IMR-90 (cell line): ENCODE measurements around the gene SCYGR8. TPM values are rescaled to one million over a fixed set of nuclear protein-coding genes. Genes with fewer than 3 reads are reported as not detected.

Experiments
- ATAC-seq: fragments of 200-7000 bp; cut with Tn5 transposase; 2 replicates; pipeline ENCODE4 v1.9.1; 2020; ENCODE audit warnings: low read depth, mild to moderate bottlenecking, moderate library complexity
- BruUV-seq: library from RNA; stranded (reverse); fragments of 400-500 nt; replicated peaks from 2 replicates; lab custom pipeline; 2021; lab: Mats Ljungman, UMichigan
- CTCF ChIA-PET: fragments of 300-600 bp; formaldehyde crosslinking; extraction: SDS; loops from one replicate; lab custom pipeline; 2021; ENCODE audit warnings: antibody characterized with exemption; lab: Yijun Ruan, JAX
- POLR2A ChIA-PET: fragments of 300-600 bp; sonication (Branson Sonifier 250); formaldehyde crosslinking; loops from one replicate; lab custom pipeline; 2022; ENCODE audit warnings: antibody characterized with exemption; ENCODE audit not compliant: unreplicated experiment; lab: Charles Lee
- DNase-seq: peaks from one replicate; pipeline ENCODE4 v3.0.0; 2013
- H2AFZ ChIP-seq: replicated peaks from 2 replicates; pipeline ENCODE3; 2013; ENCODE audit warnings: low read length, mild to moderate bottlenecking; ENCODE audit not compliant: poor library complexity
- H2AK5ac ChIP-seq: 2 replicates; pipeline ENCODE4 v1.6.1; 2013; ENCODE audit warnings: low read depth, low read length, inconsistent platforms
- H2AK9ac ChIP-seq: replicated peaks from 2 replicates; pipeline ENCODE3; 2013; ENCODE audit warnings: mild to moderate bottlenecking, low read depth, low read length, moderate library complexity; ENCODE audit not compliant: poor library complexity
- H2BK120ac ChIP-seq: 2 replicates; pipeline ENCODE4 v1.6.1; 2013; ENCODE audit warnings: low read depth, low read length, inconsistent platforms
- H2BK15ac ChIP-seq: 3 replicates; pipeline ENCODE4 v1.6.1; 2013; ENCODE audit warnings: low read depth, low read length, inconsistent platforms
- H2BK20ac ChIP-seq: 2 replicates; pipeline ENCODE4 v1.6.1; 2013; ENCODE audit warnings: low read depth, mild to moderate bottlenecking, inconsistent platforms, low read length, moderate library complexity
- H2BK5ac ChIP-seq: 2 replicates; pipeline ENCODE4 v1.6.1; 2013; ENCODE audit warnings: mild to moderate bottlenecking, low read depth, low read length, inconsistent platforms; ENCODE audit not compliant: poor library complexity, severe bottlenecking
- H3K14ac ChIP-seq: replicated peaks from 2 replicates; pipeline ENCODE4 v1.6.1; 2013; ENCODE audit warnings: low read depth, low read length, inconsistent platforms
- H3K18ac ChIP-seq: 2 replicates; pipeline ENCODE4 v1.6.1; 2013; ENCODE audit warnings: low read depth, low read length, control low read depth
- H3K23ac ChIP-seq: 2 replicates; pipeline ENCODE4 v1.6.1; 2013; ENCODE audit warnings: low read depth, low read length, inconsistent platforms
- H3K27ac ChIP-seq: 2 replicates; pipeline ENCODE4 v1.5.1; 2013; ENCODE audit warnings: mild to moderate bottlenecking, control low read depth, low read length; ENCODE audit not compliant: insufficient read depth
- H3K27me3 ChIP-seq: 2 replicates; pipeline ENCODE4 v1.6.1; 2013; ENCODE audit warnings: low read length; ENCODE audit not compliant: control insufficient read depth, insufficient read depth
- H3K36me3 ChIP-seq: 2 replicates; pipeline ENCODE4 v1.6.1; 2013; ENCODE audit warnings: low read length, mixed read lengths; ENCODE audit not compliant: control insufficient read depth, insufficient read depth
- H3K4ac ChIP-seq: 2 replicates; pipeline ENCODE4 v1.6.1; 2013; ENCODE audit warnings: low read depth, low read length, inconsistent platforms
- H3K4me1 ChIP-seq: 2 replicates; pipeline ENCODE4 v1.6.1; 2013; ENCODE audit warnings: low read length, mixed read lengths; ENCODE audit not compliant: control insufficient read depth, insufficient read depth
- H3K4me2 ChIP-seq: 2 replicates; pipeline ENCODE4 v1.6.1; 2013; ENCODE audit warnings: low read depth, mild to moderate bottlenecking, control low read depth, low read length, moderate library complexity
- H3K4me3 ChIP-seq: 2 replicates; pipeline ENCODE4 v1.5.1; 2013; ENCODE audit warnings: low read depth, mild to moderate bottlenecking, control low read depth, low read length, moderate library complexity; ENCODE audit not compliant: insufficient read depth
- H3K56ac ChIP-seq: 2 replicates; pipeline ENCODE4 v1.6.1; 2013; ENCODE audit warnings: low read length, inconsistent platforms; ENCODE audit not compliant: insufficient read depth; ENCODE audit errors: extremely low read depth
- H3K79me1 ChIP-seq, 2 experiments: 2 replicates each; pipeline ENCODE4 v1.6.1; 2013; ENCODE audit warnings: low read length in 2 of 2, inconsistent platforms in 1 of 2, low read depth in 1 of 2
- H3K9ac ChIP-seq: 2 replicates; pipeline ENCODE4 v1.6.1; 2013; ENCODE audit warnings: low read depth, low read length, control low read depth
- H3K9me1 ChIP-seq: 2 replicates; pipeline ENCODE4 v1.6.1; 2013; ENCODE audit warnings: low read length, inconsistent platforms; ENCODE audit not compliant: insufficient read depth
- H3K9me3 ChIP-seq: 2 replicates; pipeline ENCODE4 v1.6.1; 2013; ENCODE audit warnings: low read length; ENCODE audit not compliant: control insufficient read depth, insufficient read depth
- H4K20me1 ChIP-seq: 2 replicates; pipeline ENCODE4 v1.6.1; 2013; ENCODE audit warnings: low read length, inconsistent platforms; ENCODE audit not compliant: insufficient read depth
- H4K5ac ChIP-seq: 2 replicates; pipeline ENCODE4 v1.6.1; 2013; ENCODE audit warnings: mild to moderate bottlenecking, low read depth, low read length, control low read depth
- H4K8ac ChIP-seq, 2 experiments: 2 replicates each; pipeline ENCODE4 v1.6.1; 2013; ENCODE audit warnings: low read depth in 2 of 2, low read length in 2 of 2, control low read depth in 1 of 2, inconsistent platforms in 1 of 2
- H4K91ac ChIP-seq: 2 replicates; pipeline ENCODE4 v1.6.1; 2013; ENCODE audit warnings: low read depth, low read length, inconsistent platforms; ENCODE audit not compliant: insufficient read depth
- BHLHE40 ChIP-seq: fragments of 150-350 bp; IDR thresholded peaks from 2 replicates; pipeline ENCODE4 v1.6.1; 2016; ENCODE audit warnings: mild to moderate bottlenecking, low read depth, low read length
- FOS ChIP-seq: fragments of 150-350 bp; IDR thresholded peaks from 2 replicates; pipeline ENCODE4 v1.6.1; 2016; ENCODE audit warnings: low read depth, low read length
- MXI1 ChIP-seq: IDR thresholded peaks from 2 replicates; pipeline ENCODE4 v1.6.1; 2012; ENCODE audit warnings: low read depth, mild to moderate bottlenecking, low read length, moderate library complexity, borderline replicate concordance
- NFE2L2 ChIP-seq: fragments of 150-350 bp; IDR thresholded peaks from 2 replicates; pipeline ENCODE4 v1.6.1; 2016; ENCODE audit warnings: low read depth, mild to moderate bottlenecking, low read length
- RAD21 ChIP-seq: IDR thresholded peaks from 2 replicates; pipeline ENCODE4 v1.6.1; 2012; ENCODE audit warnings: low read length, improper control_type of control experiment
- RCOR1 ChIP-seq: IDR thresholded peaks from 2 replicates; pipeline ENCODE4 v1.6.1; 2012; ENCODE audit warnings: mild to moderate bottlenecking, low read length, improper control_type of control experiment; ENCODE audit not compliant: insufficient replicate concordance
- SMC3 ChIP-seq: fragments of 150-350 bp; IDR thresholded peaks from 2 replicates; pipeline ENCODE4 v1.6.1; 2016; ENCODE audit warnings: low read depth, mild to moderate bottlenecking, antibody characterized with exemption, low read length, moderate library complexity
- WGBS, 2 experiments: methylation state at CpG; one replicate each; pipeline versions ENCODE4 v1.1.5 to v1.1.7; 2013; ENCODE audit warnings: missing lambda C conversion rate in 2 of 2; ENCODE audit not compliant: insufficient read length in 1 of 2; ENCODE audit errors: extremely low coverage in 2 of 2; 5-methylcytosine and 5-hydroxymethylcytosine counted together
- dilution Hi-C: fragments of 300-500 bp; cut with HindIII; formaldehyde crosslinking; loops from one replicate; pipeline ENCODE4 v1.14.3; 2018; ENCODE audit warnings: low sequenced_read_pairs; ENCODE audit not compliant: unreplicated experiment
- in situ Hi-C: fragments of 300-500 bp; cut with MboI; formaldehyde crosslinking; loops from 3 replicates; pipeline ENCODE4 v1.14.3; 2019; ENCODE audit warnings: low sequenced_read_pairs, inconsistent platforms, mixed read lengths
- intact Hi-C: fragments of 100-400 bp; cut with micrococcal nuclease; formaldehyde crosslinking; loops from 2 replicates; pipeline ENCODE4 v1.10.0; 2022
- polyA plus RNA-seq, 3 experiments: library from polyadenylated mRNA; depleted of rRNA; stranded (reverse); fragments of >200 nt; gene quantifications; 2 replicates each; pipeline ENCODE4 v1.2.3, GENCODE V29; 2012; ENCODE audit warnings: low replicate concordance in 1 of 3
- total RNA-seq: library from RNA; depleted of rRNA; stranded (reverse); fragments of >200 nt; gene quantifications from 2 replicates; pipeline ENCODE4 v1.2.3, GENCODE V29; 2012
- TF ChIP-seq, protein P1 (sequence below): fragments of 150-350 bp; IDR thresholded peaks from 2 replicates; pipeline ENCODE4 v1.6.1; 2016; ENCODE audit warnings: low read depth, mild to moderate bottlenecking, low read length, moderate library complexity, borderline replicate concordance
- TF ChIP-seq, protein P2 (sequence below): conservative IDR thresholded peaks from 2 replicates; pipeline ENCODE4 v1.5.1; 2012; ENCODE audit warnings: mild to moderate bottlenecking, low read depth, low read length, improper control_type of control experiment

SCYGR8 gene
- total and polyA plus RNA-seq, 2 of the 4 experiments (the other 2 are of a cell fraction), result not detected

DNA sequence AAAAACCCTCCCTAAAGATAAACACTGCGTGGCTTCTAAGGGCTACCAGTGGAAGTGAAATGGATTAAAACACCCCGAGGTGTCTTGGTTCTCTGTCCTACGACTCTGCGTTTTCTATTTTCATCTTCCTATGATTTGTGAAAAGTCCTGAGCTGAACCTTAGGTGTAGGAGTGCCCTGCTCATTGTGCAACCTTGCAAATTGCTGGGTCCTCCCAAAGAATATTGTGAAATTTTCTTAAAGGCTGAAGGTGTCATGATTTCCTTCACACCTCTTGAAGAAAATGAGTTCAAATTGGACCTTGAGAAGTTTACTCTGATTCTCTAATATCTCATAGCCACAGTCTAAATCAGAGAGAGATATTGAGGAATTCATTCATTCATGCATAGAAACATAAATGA lies 26.1 kb upstream of the SCYGR8 start:
- H3K23ac ChIP-seq, result no peak overlapping the region
- H2AFZ ChIP-seq, result no peak overlapping the region
- H3K9me1 ChIP-seq, result no peaks in the 10 kb centered on the region
- no peak overlapping the region for H4K91ac ChIP-seq
- no peak overlapping the region for H2BK5ac ChIP-seq
- H2AK9ac ChIP-seq, result no peak overlapping the region
- no peak overlapping the region for H3K4me3 ChIP-seq
- no peak overlapping the region for H4K8ac ChIP-seq
- H3K9ac ChIP-seq, result no peak overlapping the region
- no peaks in the 10 kb centered on the region for H3K9me3 ChIP-seq
- H3K36me3 ChIP-seq, result no peaks in the 10 kb centered on the region
- DNase-seq (no peak), ATAC-seq (no peak)
- no peak overlapping the region for H3K4me2 ChIP-seq
- in situ Hi-C loops (no loop called here), intact Hi-C loops (no loop called here), dilution Hi-C loops (no loop called here)
- H3K14ac ChIP-seq, result no peak overlapping the region
- no peak overlapping the region for H3K56ac ChIP-seq
- no peak overlapping the region for H4K5ac ChIP-seq
- H3K4me1 ChIP-seq, result no peaks in the 10 kb centered on the region
- H2BK120ac ChIP-seq, result no peak overlapping the region
- H2BK20ac ChIP-seq, result no peak overlapping the region
- BruUV-seq, result no TSS peak
- peaks cover 2% of the 10 kb centered on the region; the same call in 1 of the 2 replicates for H3K27me3 ChIP-seq
- POLR2A ChIA-PET, result no interaction called here
- H4K20me1 ChIP-seq, result no peaks in the 10 kb centered on the region
- no peaks in the 10 kb centered on the region for H3K79me1 ChIP-seq
- no peak overlapping the region for H3K18ac ChIP-seq
- no peak overlapping the region for H3K4ac ChIP-seq
- TF ChIP-seq SMC3, result no peak
- no peak for TF ChIP-seq BHLHE40
- TF ChIP-seq MXI1, result no peak
- TF ChIP-seq, protein P1, sequence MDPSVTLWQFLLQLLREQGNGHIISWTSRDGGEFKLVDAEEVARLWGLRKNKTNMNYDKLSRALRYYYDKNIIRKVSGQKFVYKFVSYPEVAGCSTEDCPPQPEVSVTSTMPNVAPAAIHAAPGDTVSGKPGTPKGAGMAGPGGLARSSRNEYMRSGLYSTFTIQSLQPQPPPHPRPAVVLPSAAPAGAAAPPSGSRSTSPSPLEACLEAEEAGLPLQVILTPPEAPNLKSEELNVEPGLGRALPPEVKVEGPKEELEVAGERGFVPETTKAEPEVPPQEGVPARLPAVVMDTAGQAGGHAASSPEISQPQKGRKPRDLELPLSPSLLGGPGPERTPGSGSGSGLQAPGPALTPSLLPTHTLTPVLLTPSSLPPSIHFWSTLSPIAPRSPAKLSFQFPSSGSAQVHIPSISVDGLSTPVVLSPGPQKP, result no peak
- no peak for TF ChIP-seq RAD21
- TF ChIP-seq NFE2L2, result no peak
- TF ChIP-seq RCOR1, result no peak
- no peak for TF ChIP-seq FOS
- TF ChIP-seq, protein P2, sequence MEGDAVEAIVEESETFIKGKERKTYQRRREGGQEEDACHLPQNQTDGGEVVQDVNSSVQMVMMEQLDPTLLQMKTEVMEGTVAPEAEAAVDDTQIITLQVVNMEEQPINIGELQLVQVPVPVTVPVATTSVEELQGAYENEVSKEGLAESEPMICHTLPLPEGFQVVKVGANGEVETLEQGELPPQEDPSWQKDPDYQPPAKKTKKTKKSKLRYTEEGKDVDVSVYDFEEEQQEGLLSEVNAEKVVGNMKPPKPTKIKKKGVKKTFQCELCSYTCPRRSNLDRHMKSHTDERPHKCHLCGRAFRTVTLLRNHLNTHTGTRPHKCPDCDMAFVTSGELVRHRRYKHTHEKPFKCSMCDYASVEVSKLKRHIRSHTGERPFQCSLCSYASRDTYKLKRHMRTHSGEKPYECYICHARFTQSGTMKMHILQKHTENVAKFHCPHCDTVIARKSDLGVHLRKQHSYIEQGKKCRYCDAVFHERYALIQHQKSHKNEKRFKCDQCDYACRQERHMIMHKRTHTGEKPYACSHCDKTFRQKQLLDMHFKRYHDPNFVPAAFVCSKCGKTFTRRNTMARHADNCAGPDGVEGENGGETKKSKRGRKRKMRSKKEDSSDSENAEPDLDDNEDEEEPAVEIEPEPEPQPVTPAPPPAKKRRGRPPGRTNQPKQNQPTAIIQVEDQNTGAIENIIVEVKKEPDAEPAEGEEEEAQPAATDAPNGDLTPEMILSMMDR, result no peak
- no CpG with 5 or more reads among the region's 4 CpGs for WGBS, 2 experiments
- no peak overlapping the region for H3K27ac ChIP-seq
- CTCF ChIA-PET, result no interaction called here
- no peak overlapping the region for H2BK15ac ChIP-seq
- no peak overlapping the region for H2AK5ac ChIP-seq
